ENCODE data around the gene SPOCK1.

SPOCK1 gene

DNA sequence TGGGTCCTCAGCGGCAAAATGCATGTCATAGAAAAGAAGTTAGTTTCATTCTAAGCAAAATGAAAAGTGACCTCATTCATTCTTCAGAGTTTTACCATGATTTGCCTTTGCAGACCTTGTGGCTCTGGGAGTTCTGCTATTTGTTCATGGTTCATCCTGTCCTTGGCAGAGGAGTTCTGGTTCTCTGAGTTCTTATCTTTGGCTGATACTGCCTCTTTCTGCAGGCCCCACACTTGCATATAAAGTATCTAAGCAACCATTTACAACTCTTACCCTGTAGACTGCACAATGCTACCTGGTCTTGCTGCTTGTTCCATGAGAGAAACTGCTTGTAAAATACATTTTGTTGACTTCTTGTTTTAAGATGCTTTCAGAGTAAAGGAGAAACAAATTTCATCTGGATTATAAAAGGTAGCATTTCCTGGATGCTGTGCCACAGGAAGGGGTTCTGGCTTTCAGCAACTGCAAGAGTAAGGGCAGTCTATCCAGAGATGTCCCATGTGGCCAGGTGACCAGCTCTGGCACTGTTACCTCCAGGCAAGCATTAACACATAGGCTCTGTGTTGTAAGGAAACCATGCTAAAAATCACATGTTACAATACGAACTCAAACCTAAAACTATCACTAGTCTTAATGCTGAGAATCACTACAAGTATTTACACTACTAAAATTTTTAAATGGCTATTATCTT is 513.2 kb downstream of the SPOCK1 start:
- TF ChIP-seq, protein P1, sequence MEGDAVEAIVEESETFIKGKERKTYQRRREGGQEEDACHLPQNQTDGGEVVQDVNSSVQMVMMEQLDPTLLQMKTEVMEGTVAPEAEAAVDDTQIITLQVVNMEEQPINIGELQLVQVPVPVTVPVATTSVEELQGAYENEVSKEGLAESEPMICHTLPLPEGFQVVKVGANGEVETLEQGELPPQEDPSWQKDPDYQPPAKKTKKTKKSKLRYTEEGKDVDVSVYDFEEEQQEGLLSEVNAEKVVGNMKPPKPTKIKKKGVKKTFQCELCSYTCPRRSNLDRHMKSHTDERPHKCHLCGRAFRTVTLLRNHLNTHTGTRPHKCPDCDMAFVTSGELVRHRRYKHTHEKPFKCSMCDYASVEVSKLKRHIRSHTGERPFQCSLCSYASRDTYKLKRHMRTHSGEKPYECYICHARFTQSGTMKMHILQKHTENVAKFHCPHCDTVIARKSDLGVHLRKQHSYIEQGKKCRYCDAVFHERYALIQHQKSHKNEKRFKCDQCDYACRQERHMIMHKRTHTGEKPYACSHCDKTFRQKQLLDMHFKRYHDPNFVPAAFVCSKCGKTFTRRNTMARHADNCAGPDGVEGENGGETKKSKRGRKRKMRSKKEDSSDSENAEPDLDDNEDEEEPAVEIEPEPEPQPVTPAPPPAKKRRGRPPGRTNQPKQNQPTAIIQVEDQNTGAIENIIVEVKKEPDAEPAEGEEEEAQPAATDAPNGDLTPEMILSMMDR (IDR thresholded peaks at IDR 0.05): no peak
- intact Hi-C loops (cut with DNase I; ENCODE audit: low total_unique reads): no loop called here
- no peaks in the 10 kb centered on the region for H3K36me3 ChIP-seq
- H3K4me3 ChIP-seq: no peak overlapping the region
- no peaks in the 10 kb centered on the region for H3K27me3 ChIP-seq
- DNase-seq: no peak
- H3K27ac ChIP-seq: no peak overlapping the region
- H3K4me1 ChIP-seq: no peaks in the 10 kb centered on the region
- no peaks in the 10 kb centered on the region for H3K9me3 ChIP-seq

DNA sequence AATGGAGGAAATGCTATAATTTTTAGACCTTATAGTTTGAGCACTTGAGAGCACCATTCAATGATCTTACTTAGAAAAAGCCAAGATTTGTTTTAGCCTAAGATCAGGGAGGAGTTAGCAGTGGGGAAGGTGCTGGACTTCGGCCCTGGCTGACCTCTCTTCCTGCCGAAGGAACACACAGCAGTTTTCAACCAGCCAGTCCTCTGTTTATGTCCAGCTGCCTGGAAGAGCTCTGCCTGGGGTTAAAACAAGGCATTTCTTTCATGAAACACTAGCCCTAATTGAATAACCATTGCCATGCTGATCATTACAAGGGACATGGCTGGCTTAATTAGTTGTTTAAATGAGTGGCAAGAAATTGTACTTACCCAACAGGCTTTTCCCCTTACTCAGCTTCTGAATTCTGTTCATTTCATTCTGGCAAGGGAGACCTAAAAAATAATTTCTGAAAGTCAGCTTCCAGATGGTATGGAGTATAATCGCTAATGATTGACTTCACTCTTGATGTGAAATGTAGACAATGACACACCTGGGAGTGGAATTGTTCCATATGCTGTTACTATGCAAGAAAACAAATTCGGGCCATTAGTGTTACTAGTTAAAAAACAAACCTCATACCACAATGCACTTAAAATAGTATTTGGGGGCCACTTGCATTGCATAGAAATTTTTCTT is 514.2 kb downstream of the SPOCK1 start:
- Histone ChIP-seq H3K4me3 (no peak overlapping the region), H3K27me3 (no peaks in the 10 kb centered on the region), H3K9me3 (no peaks in the 10 kb centered on the region), H3K4me1 (no peaks in the 10 kb centered on the region), H3K27ac (no peak overlapping the region), H3K36me3 (no peaks in the 10 kb centered on the region)
- TF ChIP-seq, protein P1 (IDR thresholded peaks at IDR 0.05): no peak
- DNase-seq: no peak
- intact Hi-C loops (cut with DNase I; ENCODE audit: low total_unique reads): no loop called here

DNA sequence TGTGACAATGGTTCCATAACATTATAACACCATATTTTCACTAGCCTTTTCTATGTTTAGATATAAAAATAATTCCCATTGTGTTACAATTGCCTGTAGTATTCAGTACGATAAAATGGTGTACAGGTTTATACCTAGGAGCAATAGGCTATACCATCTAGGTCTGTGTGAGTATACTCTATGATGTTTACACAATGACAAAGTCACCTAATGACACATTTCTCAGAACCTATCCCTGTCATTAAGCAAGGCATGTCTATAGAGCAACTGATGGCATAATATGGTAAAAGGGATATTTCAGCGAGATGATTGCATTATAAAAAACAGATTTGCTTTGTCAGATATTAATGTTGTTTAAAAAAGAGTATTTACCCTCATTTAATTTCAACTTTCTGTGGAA is 517.2 kb downstream of the SPOCK1 start:
- DNase-seq: no peak
- TF ChIP-seq, protein P1 (IDR thresholded peaks at IDR 0.05): no peak
- Histone ChIP-seq H3K4me3 (no peak overlapping the region), H3K27me3 (no peaks in the 10 kb centered on the region), H3K36me3 (no peaks in the 10 kb centered on the region), H3K9me3 (no peaks in the 10 kb centered on the region), H3K27ac (no peak overlapping the region), H3K4me1 (no peaks in the 10 kb centered on the region)
- intact Hi-C loops (cut with DNase I; ENCODE audit: low total_unique reads): no loop called here

DNA sequence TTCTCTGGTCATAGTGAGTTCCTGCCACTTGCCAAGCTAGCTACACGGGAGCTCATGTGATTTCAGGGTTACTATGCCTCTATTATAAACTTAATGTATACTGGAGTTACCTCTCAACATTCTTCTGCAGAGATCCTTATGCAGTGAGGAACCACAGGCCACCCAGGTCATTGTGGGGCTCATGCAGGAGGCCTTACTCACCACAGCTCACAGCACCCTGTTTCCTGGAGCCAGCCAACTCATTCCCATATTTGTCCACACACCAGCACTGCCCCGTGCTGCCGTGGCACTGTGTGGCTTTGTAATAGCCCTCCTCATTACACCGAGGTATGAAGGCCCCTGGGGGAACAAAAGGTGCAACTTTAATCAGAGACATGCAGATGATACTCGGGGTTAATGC is 520.0 kb downstream of the SPOCK1 start:
- Histone ChIP-seq H3K27me3 (no peaks in the 10 kb centered on the region), H3K4me3 (no peak overlapping the region), H3K36me3 (no peaks in the 10 kb centered on the region), H3K9me3 (no peaks in the 10 kb centered on the region), H3K27ac (no peak overlapping the region), H3K4me1 (no peaks in the 10 kb centered on the region)
- TF ChIP-seq, protein P1 (IDR thresholded peaks at IDR 0.05): no peak
- intact Hi-C loops (cut with DNase I; ENCODE audit: low total_unique reads): no loop called here
- DNase-seq: no peak

DNA sequence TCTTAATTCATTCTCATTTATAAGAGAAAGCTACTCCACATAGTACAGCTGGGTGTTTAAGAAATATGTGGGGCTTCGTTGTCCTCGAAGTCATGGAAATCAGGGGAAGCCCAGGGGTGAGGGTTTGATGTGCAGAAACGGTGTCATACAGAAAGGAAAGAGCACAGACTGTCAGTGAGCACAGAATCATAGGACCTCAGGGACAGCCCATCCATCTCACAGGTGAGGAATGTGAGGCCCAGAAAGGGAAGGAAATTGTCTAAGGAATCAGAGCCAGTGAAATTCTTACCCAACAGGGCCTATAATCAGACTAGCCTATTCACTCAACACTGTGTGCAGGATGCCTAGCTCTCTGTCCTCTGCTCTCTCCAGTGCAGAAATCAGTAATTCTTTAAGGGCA is 535.6 kb downstream of the SPOCK1 start:
- DNase-seq: no peak
- Histone ChIP-seq H3K27ac (no peak overlapping the region), H3K4me1 (no peaks in the 10 kb centered on the region), H3K27me3 (no peaks in the 10 kb centered on the region), H3K4me3 (no peak overlapping the region), H3K9me3 (peaks cover 0 to 9% (median 0%) of the 10 kb centered on the region in 3 donors), H3K36me3 (no peaks in the 10 kb centered on the region)
- TF ChIP-seq, protein P1 (IDR thresholded peaks at IDR 0.05): no peak
- intact Hi-C loops (cut with DNase I; ENCODE audit: low total_unique reads): no loop called here

All from tibial artery (tissue), 4 donors.